Thymus (tissue), 11 donors: ENCODE measurements around the gene DCP2. TPM values are rescaled to one million over a fixed set of nuclear protein-coding genes. Genes with fewer than 3 reads are reported as not detected.

Experiments
- DNase-seq, 9 donors: peaks; one replicate each; pipeline ENCODE4 v3.0.0-alpha.2; 2013; ENCODE audit warnings: low spot score in 9 of 9, low read depth in 6 of 9, missing footprints in 1 of 9
- H3K27ac ChIP-seq, 2 donors: one replicate each; pipeline ENCODE4 v1.5.1; 2013; ENCODE audit warnings: control low read depth in 1 of 2, low read depth in 1 of 2, low read length in 1 of 2, mild to moderate bottlenecking in 1 of 2, moderate library complexity in 1 of 2
- H3K27me3 ChIP-seq, 2 donors: one replicate each; pipeline ENCODE4 v1.5.1; 2013; ENCODE audit warnings: low read length in 1 of 2; ENCODE audit not compliant: control insufficient read depth in 2 of 2, insufficient read depth in 1 of 2
- H3K36me3 ChIP-seq, 2 donors: one replicate each; pipeline ENCODE4 v1.5.1; 2013; ENCODE audit warnings: low read length in 1 of 2, mild to moderate bottlenecking in 1 of 2, moderate library complexity in 1 of 2; ENCODE audit not compliant: control insufficient read depth in 2 of 2, insufficient read depth in 2 of 2
- H3K4me1 ChIP-seq, 2 donors: one replicate each; pipeline ENCODE4 v1.5.1; 2013; ENCODE audit warnings: low read length in 2 of 2; ENCODE audit not compliant: control insufficient read depth in 2 of 2, insufficient read depth in 2 of 2
- H3K4me3 ChIP-seq, 2 donors: one replicate each; pipeline ENCODE4 v1.5.1; 2013; ENCODE audit warnings: low read length in 2 of 2, control low read depth in 1 of 2, mild to moderate bottlenecking in 1 of 2
- H3K9me3 ChIP-seq, 2 donors: one replicate each; pipeline ENCODE4 v1.5.1; 2013; ENCODE audit warnings: low read length in 1 of 2, mild to moderate bottlenecking in 1 of 2; ENCODE audit not compliant: control insufficient read depth in 2 of 2, insufficient read depth in 1 of 2
- WGBS: extraction: QIAGEN DNeasy Blood & Tissue Kit; methylation state at CpG from one replicate; pipeline ENCODE4 v1.1.7; 2013; 5-methylcytosine and 5-hydroxymethylcytosine counted together
- polyA plus RNA-seq: library from polyadenylated mRNA; stranded (reverse); fragments of 200-250 nt; gene quantifications from one replicate; pipeline ENCODE4 v1.2.3, GENCODE V29; 2013
- total RNA-seq: library from RNA; stranded (reverse); fragments of 120-200 nt; gene quantifications from one replicate; pipeline ENCODE4 v1.2.4, GENCODE V29; 2013
- donor health status: healthy.

Gene DCP2
- total and polyA plus RNA-seq, 2 donors = 36.3 to 79.3 TPM

GRCh38 chr5:112998296-112998695 lies 21.7 kb downstream of the DCP2 start:
- Histone ChIP-seq H3K27me3 (no peaks in the 10 kb centered on the region), H3K36me3 (peaks cover 18 to 64% of the 10 kb centered on the region in 2 donors), H3K27ac (no peak overlapping the region), H3K9me3 (no peaks in the 10 kb centered on the region), H3K4me1 (no peaks in the 10 kb centered on the region), H3K4me3 (no peak overlapping the region)
- WGBS = 96% methylated on average over 4 of the region's 4 CpGs
- no peak for DNase-seq

DNA sequence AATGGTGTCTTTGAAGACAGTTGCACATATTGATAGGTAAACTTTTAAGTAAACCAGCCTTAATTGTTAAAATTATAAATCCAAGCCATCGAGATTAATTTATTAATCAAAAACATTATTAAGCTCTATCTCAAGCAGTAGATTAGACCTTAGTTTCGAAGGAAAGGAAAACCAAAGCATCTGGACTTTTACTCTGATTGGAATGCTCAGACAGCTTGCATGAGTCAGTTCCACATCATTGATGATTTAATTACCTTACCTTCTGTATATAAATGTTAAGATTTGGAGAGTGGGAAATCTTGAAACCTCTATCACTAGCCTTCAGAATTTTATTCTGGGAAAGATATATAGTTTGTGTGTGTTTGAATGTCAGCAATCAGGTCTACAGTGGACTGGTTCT lies 23.9 kb downstream of the DCP2 start:
- H3K4me1 ChIP-seq = no peaks in the 10 kb centered on the region
- peaks cover 16 to 72% of the 10 kb centered on the region in 2 donors for H3K36me3 ChIP-seq
- no peak for DNase-seq
- WGBS = 98% methylated on average over 2 of the region's 2 CpGs
- no peak overlapping the region for H3K27ac ChIP-seq
- H3K4me3 ChIP-seq = no peak overlapping the region
- H3K27me3 ChIP-seq = no peaks in the 10 kb centered on the region
- H3K9me3 ChIP-seq = no peaks in the 10 kb centered on the region

GRCh38 chr5:113002423-113002822 lies 25.8 kb downstream of the DCP2 start:
- 98% methylated on average over 5 of the region's 5 CpGs for WGBS
- DNase-seq = no peak
- no peaks in the 10 kb centered on the region for H3K9me3 ChIP-seq
- H3K4me3 ChIP-seq = no peak overlapping the region
- no peak overlapping the region for H3K27ac ChIP-seq
- no peaks in the 10 kb centered on the region for H3K4me1 ChIP-seq
- no peaks in the 10 kb centered on the region for H3K27me3 ChIP-seq
- H3K36me3 ChIP-seq = peaks cover 17 to 69% of the 10 kb centered on the region in 2 donors

- no peak overlapping the region for H3K27ac ChIP-seq
- H3K27me3 ChIP-seq = no peaks in the 10 kb centered on the region
- no peaks in the 10 kb centered on the region for H3K4me1 ChIP-seq
- H3K36me3 ChIP-seq = peaks cover 17 to 67% of the 10 kb centered on the region in 2 donors
- DNase-seq = no peak
- 96% methylated on average over 3 of the region's 3 CpGs for WGBS
- H3K4me3 ChIP-seq = no peak overlapping the region
- no peaks in the 10 kb centered on the region for H3K9me3 ChIP-seq
Measured at GRCh38 chr5:113003763-113004162, 27.2 kb downstream of the DCP2 start.

DNA sequence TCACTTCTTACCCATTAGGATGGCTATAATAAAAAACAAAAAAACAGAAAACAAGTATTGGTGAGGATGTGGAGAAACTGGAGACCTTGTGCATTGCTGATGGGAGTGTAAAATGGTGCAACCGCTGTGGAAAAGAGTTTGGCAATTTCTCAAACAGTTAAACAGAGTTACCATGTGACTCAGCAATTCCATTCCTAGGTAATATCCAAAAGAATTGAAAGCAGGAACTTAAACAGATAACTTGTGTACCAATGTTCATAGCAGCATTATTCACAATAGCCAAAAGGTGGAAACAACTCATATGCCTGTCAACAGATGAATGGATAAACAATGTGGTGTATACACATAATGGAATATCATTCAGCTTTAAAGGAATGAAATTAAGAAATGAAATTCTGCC lies 28.9 kb downstream of the DCP2 start:
- no peak overlapping the region for H3K27ac ChIP-seq
- H3K4me3 ChIP-seq = no peak overlapping the region
- no peaks in the 10 kb centered on the region for H3K9me3 ChIP-seq
- no peaks in the 10 kb centered on the region for H3K4me1 ChIP-seq
- H3K36me3 ChIP-seq = peaks cover 15 to 60% of the 10 kb centered on the region in 2 donors
- 94% methylated on average over 1 of the region's 1 CpG for WGBS
- no peaks in the 10 kb centered on the region for H3K27me3 ChIP-seq
- DNase-seq = no peak

GRCh38 chr5:113017881-113018635 lies 41.5 kb downstream of the DCP2 start:
- 94% methylated on average over 2 of the region's 2 CpGs for WGBS
- no peak overlapping the region for H3K27ac ChIP-seq
- peaks cover 12 to 30% of the 10 kb centered on the region in 2 donors for H3K36me3 ChIP-seq

GRCh38 chr5:113020461-113021273 lies 44.1 kb downstream of the DCP2 start:
- Histone ChIP-seq H3K9me3 (no peaks in the 10 kb centered on the region), H3K4me1 (peaks cover 5 to 21% of the 10 kb centered on the region in 2 donors), H3K4me3 (no peak overlapping the region), H3K27me3 (no peaks in the 10 kb centered on the region), H3K36me3 (peaks cover 3 to 20% of the 10 kb centered on the region in 2 donors), H3K27ac (peak overlapping the region in 1 of 2 donors; percentile 15)
- no peak for DNase-seq
- 87% methylated on average over 11 of the region's 11 CpGs for WGBS

More at GRCh38 chr5:113017881-113018635, 41.5 kb downstream of the DCP2 start:
- H3K4me3 ChIP-seq = no peak overlapping the region
- H3K4me1 ChIP-seq = peaks cover 0 to 9% of the 10 kb centered on the region in 2 donors
- no peaks in the 10 kb centered on the region for H3K27me3 ChIP-seq
- no peak for DNase-seq
- H3K9me3 ChIP-seq = no peaks in the 10 kb centered on the region

- peaks cover 5 to 21% of the 10 kb centered on the region in 2 donors for H3K4me1 ChIP-seq
- H3K9me3 ChIP-seq = peaks cover 0 to 1% of the 10 kb centered on the region in 2 donors
- no peak overlapping the region for H3K4me3 ChIP-seq
- H3K27ac ChIP-seq = peak overlapping the region; percentile 87 to 90
- peak; percentile 45 to 90 (median 72) for DNase-seq
- H3K27me3 ChIP-seq = no peaks in the 10 kb centered on the region
- 4% methylated on average over 2 of the region's 2 CpGs for WGBS
- peaks cover 12 to 29% of the 10 kb centered on the region in 2 donors for H3K36me3 ChIP-seq
Measured at GRCh38 chr5:113022661-113023060, 46.1 kb downstream of the DCP2 start.
